GM19328 (cell line): Measurements from ENCODE around the gene COQ8A.
"Not testable (repeated sequence)": the region's sequence is repeated elsewhere in the genome, so short reads cannot be mapped to it uniquely, and the experiment has no call there.

ENCODE experiments used
- ATAC-seq: cut with Tn5 transposase; IDR thresholded peaks from one replicate; pipeline ENCODE4 v1.9.1; 2021; ENCODE audit warnings: mild to moderate bottlenecking, moderate library complexity; ENCODE audit not compliant: unreplicated experiment

The COQ8A gene

DNA sequence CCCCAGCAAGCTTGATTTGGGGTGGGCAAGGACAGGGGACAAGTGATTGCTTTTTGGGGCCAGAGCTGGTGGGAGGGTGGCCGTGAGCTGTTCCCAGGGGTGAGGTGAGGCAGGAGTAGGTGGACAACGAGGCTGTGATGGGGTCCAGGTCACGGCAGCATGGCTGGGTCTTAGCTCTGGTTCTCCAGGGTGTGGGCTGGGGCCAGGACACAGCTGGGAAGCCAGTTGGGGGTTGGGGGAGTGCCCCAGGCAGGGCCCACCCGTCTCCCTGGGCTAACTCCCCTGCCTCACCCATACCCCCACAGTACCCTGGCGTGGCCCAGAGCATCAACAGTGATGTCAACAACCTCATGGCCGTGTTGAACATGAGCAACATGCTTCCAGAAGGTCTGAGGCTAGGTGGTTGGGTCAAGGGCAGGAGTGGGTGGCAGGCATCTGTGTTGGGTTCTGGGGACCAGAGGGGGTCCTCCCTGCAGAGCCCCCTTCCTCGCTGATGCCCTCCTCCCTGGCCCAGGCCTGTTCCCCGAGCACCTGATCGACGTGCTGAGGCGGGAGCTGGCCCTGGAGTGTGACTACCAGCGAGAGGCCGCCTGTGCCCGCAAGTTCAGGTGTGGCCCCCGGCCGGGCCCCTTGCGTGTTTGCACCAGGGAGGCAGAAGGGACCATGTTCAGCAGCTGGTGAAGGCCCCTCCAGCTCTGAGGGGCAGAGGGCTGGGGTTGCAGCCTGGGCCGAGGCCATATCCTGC lies 43.3 kb downstream of the COQ8A start:
- no peak for ATAC-seq

DNA sequence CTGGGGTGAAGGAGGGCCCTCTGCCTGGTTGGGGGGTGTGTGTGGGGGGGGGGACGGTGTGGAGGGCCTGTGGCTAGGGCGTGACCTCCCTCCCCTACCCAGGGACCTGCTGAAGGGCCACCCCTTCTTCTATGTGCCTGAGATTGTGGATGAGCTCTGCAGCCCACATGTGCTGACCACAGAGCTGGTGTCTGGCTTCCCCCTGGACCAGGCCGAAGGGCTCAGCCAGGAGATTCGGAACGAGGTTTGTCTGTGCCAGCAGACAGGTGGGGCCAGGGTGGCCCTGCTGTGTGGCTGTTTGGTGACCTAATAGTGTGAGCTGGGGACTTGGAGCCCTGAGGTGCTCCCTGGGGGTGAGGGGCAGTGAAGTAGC lies 43.9 kb downstream of the COQ8A start:
- no peak for ATAC-seq

DNA sequence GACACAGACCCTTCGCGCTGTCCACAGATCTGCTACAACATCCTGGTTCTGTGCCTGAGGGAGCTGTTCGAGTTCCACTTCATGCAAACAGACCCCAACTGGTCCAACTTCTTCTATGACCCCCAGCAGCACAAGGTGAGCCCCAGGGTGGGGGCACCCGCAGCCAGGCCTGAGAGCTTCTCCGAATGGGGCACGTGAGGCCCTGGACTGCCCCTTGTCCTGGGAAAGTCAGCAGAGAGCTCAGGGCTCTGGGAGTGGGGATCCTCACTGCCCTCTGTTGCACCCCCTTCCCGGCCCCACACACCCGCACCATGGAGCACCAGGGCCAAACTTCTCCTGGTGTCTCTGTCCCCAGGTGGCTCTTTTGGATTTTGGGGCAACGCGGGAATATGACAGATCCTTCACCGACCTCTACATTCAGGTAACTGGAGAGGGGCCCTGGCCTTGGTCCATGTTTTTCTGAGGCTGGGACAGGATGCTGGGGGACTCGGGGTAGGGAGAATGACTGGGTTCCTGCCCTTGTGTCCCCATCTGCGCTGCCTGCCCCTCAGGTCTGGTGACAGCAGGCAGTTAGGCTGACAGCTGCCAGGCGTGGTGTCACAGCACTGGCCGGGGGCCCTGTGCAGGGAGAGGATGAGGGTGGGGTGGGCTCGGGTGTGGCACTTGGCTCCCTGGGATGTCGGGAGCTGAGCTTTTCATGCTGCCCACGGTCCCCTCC lies 44.6 kb downstream of the COQ8A start:
- no peak for ATAC-seq

DNA sequence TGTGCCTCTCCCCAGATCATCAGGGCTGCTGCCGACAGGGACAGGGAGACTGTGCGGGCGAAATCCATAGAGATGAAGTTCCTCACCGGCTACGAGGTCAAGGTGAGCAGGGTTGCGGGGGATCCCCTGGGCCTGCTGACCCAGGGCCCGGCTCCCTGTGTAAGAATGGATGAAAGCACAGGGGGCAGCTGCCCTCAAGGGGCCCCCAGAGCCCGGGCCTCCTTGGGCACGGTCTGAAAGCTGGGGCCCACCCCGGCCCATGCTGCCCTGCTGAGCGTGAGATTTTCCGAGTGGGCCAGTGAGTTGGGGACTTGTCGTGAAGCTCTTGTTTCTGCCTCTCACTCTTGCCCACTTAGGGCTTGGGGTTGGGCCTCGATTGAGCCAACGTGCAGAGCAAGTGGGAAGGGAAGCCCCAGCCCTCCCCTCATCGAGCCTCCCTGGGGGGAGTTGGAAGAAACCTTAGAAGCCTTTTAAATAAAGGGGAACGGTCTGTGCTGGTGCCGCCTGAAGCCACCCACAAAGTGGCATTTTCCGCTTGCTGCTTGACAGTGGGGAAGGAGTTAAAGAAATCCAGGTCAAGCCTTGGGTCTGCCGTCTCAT lies 45.2 kb downstream of the COQ8A start:
- no peak for ATAC-seq

DNA sequence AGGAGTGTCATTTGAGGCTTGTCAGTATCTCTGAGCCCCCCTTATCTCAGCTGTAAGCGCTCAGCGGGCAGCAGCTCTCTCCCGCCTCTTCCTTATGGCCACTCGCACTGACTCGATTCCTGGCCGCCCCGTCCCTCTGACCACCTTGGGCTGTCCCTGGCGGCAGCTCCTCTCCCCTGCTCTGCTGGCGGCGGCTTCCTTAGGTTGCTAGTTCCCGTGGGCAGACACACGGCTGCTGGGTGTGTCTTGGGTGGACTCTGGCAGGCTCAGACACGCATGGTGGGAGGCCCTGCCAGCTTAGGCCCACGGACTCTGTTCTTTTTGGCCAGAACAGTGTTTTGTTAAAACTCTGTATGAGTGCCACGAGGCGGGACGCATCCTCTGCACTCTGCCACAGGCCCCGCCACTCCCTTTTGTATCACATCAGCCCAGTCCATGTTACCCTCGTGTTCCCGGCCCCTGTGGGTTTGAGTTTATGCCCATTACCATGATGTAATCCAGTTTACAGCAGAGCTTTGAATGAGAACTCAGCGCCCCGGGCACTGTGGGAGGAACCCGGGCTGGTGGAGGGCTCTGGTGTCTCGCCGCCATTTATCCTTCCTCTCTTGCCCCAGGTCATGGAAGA lies 45.9 kb downstream of the COQ8A start:
- ATAC-seq: no peak

GRCh38 chr1:226986496-226987178 lies 46.5 kb downstream of the COQ8A start:
- no peak for ATAC-seq

DNA sequence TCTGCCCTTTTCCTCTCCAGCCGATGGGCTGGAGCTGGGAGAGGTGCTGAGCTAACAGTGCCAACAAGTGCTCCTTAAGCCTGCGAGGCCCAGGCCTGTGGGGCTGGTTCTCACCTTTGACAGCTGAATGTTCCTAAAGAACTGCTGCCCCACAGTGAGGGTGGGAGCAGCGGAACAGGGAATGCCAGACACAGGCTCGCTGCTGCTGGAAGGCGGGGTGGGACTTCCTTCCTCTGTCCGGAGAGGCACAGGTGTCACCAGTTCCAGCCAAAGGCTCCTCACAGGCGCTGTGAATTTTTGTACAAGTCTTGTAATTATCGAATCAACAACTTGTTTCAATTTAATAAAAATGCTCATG lies 47.1 kb downstream of the COQ8A start:
- no peak for ATAC-seq

DNA sequence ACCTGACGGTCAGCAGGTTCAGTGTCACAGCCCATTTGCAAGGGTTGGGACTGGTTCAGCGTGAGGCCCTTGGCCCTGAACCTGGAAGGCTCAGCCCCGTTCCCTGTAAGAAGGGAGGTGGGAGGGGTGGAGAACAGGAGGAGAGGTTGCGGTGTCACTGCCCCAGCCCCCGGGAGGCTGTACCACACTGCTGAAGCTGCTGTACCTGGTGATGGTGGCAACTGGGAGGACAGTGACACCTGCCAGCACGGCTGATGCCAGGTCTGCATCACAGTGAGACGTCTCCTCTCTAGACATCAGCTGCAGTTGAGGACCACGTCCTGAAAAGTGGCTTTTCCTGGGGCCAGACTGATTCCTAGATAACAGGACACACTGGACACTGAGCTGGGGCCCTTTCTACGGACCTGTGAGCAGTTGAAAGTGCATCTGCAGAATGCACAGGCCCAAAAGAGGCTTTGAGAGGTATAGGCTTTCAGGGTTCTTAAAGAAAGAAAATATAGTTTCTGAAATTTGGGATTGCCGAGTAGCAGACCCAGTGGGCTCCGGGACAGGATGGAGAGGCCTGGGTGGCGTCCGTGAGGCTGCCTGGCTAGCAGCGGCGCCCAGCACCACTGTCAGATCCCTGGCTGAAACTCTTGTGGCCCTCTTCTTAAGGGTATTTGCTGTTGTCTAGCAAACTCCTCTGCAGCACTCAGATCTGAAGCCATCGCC lies 47.7 kb downstream of the COQ8A start:
- ATAC-seq: no peak

DNA sequence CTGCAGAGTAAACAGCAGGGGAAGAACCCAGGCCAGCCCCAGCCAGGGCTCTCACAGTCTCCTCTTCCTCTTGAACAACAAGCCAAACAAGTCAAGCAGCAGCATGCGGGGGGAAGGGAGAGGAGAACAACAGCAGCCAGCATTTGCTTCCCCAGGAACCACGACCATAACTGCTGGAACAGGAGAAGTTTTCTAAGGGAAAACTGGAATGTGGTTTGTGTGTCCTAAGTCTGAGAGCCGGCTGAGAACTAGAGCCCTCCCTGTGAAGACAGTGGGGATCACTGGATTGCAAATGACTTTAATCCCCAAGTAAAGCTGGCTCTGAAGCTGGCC lies 48.2 kb downstream of the COQ8A start:
- ATAC-seq: no peak

- ATAC-seq: no peak
These were observed 49.2 kb downstream of the COQ8A start for GRCh38 chr1:226989085-226989920.

DNA sequence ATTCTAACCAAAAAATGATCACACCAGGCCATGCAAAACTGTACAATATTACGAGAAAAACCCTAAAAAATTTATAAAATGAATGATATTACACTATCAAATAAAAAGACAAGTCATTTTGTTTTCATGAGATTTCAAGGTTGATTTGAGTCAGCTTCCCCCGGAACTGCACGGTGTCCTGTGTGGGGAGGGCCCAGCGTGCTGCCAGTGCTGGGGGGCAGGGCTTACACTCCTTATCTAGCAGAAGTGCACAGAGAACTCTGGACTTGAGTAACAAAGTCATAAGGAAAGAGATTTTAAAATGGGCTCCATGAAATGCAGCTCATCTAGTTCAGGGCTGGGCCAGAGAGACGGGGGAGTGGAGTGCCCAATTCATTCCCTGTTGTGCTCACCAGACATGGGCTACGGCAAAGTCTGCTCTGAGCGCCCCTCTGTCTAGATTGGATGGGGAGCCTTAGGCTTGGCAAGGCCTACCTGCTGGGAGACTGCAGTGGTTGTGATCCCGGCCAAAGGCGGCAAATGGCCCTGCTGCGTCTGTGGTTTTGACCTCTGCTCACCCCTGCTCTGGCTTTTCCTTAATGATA lies 50.1 kb downstream of the COQ8A start:
- ATAC-seq: no peak

DNA sequence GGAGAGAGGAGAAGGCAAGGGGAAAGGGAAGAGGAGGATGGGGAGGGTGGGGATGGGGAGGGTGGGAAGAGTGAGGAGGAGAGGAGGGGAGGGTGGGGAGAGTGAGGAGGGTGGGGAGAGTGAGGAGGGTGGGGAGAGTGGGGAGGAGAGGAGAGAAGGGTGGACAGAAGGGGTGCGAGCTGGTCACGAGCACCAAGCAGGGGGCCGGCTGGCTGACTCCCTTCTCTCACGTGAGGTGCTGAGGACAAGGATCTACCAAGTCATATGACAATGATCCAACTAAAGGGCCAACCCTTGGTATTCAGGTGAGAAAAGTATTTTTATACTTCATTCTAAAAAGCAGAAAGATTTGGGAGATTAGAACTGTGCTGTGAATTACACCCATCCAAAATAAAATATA lies 51.8 kb downstream of the COQ8A start:
- ATAC-seq: no peak

DNA sequence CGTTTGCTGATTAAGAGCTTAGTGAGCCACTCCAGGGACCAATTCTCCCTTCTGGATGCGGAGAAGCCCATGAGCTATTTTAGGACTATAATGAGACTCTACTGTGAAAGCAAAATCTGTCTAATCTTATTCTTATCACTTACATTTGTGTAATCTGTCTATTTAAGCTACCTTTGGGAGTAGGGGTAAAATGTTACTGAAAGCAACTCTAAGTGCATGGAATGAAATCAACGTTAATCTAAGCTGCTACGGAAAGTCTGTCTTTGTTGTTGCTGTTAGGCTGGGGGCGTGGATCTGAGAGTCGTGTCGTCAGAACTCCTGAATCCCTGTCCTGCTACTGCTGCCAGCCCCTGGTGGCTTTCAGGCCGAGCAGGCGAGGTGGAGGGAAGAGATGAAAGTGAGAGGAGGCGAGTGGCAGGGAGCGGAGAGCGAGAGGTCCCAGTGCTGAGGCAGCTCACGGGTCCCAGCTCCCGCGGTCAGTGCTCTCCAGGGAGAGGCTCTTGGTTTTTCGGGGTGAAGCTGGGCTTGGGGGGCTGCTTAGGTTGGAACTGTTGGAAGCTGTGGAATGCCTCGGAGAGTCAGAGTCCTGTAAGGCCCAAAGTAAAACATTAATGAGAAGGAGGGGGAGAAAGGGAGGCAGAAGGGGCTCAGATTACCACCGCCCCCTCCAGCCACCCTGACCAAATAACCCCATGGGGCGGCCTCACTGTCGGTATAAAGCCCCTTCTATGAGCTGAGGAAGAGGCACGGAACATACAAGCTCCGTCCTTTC lies 53.9 kb downstream of the COQ8A start:
- no peak for ATAC-seq

- no peak for ATAC-seq
These were observed 54.7 kb downstream of the COQ8A start for GRCh38 chr1:226994586-226995364.

DNA sequence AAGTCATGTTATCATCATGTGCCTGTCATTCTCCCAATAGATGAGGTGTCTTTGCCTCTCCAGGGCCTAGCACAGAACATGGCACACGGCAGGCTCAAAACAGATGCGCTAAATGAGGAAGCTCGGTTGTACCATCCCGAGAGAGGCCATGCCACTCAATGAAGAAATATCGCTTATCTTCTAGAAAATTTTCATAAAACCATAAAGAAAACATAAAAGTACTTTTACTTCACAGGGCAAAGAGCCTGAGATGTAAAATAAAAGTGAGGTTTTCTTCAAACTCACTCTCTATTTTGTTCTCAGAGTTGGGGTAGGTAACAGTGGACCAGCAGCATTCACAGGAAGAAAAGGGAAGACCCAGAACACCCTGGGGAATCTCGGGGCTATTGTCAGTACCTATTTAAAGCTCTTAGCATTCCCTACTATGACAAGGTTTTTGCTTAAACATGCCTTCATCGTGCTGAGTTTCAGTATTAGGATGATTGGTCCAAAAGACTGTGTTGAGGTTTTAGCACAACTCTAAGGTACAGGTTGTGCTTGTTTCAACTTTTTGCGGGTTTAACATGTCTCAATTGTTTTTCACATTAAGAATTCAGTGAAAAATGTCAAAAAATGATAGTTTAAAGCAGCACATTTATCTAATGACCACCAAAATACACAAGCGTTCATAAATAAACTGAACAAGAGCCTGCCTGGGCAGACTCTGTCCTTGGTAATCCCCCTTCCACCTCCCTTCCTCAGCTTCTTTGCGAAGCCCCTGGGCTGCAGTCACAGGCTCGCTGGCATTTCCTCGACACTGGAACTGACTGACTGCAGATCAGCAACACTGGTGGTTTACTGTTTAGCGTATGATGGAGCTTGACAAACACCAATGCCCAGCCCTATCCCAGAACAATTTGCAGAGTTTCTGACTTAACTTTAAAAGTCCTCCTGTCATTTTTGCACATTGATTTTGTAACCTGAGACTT lies 55.6 kb downstream of the COQ8A start:
- ATAC-seq: no peak

GRCh38 chr1:226999579-226999978 lies 59.5 kb downstream of the COQ8A start:
- not testable (repeated sequence) for ATAC-seq

- no peak for ATAC-seq
These were observed 62.5 kb downstream of the COQ8A start for GRCh38 chr1:227002531-227003049.
